Skeletal muscle satellite cell (primary cell): ENCODE data around the gene DYSF.

ENCODE experiments used
- H3K27me3 ChIP-seq: 2 replicates; pipeline ENCODE4 v1.7.0; 2013; ENCODE audit warnings: low read length; ENCODE audit not compliant: control insufficient read depth, insufficient read depth
- H3K36me3 ChIP-seq: 2 replicates; pipeline ENCODE4 v1.7.0; 2013; ENCODE audit warnings: mild to moderate bottlenecking, control low read depth, low read length; ENCODE audit not compliant: insufficient read depth
- H3K4me1 ChIP-seq: 2 replicates; pipeline ENCODE4 v1.7.0; 2013; ENCODE audit warnings: low read length; ENCODE audit not compliant: control insufficient read depth, insufficient read depth
- H3K4me2 ChIP-seq: 2 replicates; pipeline ENCODE4 v1.7.0; 2013; ENCODE audit warnings: mild to moderate bottlenecking, low read length
- H3K4me3 ChIP-seq: 2 replicates; pipeline ENCODE4 v1.7.0; 2013; ENCODE audit warnings: low read length
- H3K9ac ChIP-seq: 2 replicates; pipeline ENCODE4 v1.7.0; 2013; ENCODE audit warnings: mild to moderate bottlenecking, low read depth, low read length, moderate library complexity
- H3K9me3 ChIP-seq: replicated peaks from 2 replicates; pipeline ENCODE4 v1.7.0; 2013; ENCODE audit warnings: mild to moderate bottlenecking, control low read depth, low read length

The DYSF gene

GRCh38 chr2:71559080-71559827, 105.9 kb downstream of the DYSF start:
- Histone ChIP-seq H3K27me3 (peaks cover 5% of the 10 kb centered on the region), H3K9ac (no peak overlapping the region), H3K9me3 (no peaks in the 10 kb centered on the region), H3K36me3 (no peaks in the 10 kb centered on the region), H3K4me2 (no peak overlapping the region), H3K4me1 (peaks cover 7% of the 10 kb centered on the region), H3K4me3 (no peak overlapping the region)

GRCh38 chr2:71559828-71560637, 106.7 kb downstream of the DYSF start:
- H3K36me3 ChIP-seq, result no peaks in the 10 kb centered on the region

GRCh38 chr2:71560638-71561011, 107.3 kb downstream of the DYSF start:
- Histone ChIP-seq H3K4me3 (no peak overlapping the region), H3K9ac (no peak overlapping the region), H3K4me1 (peaks cover 7% of the 10 kb centered on the region), H3K27me3 (peaks cover 5% of the 10 kb centered on the region), H3K36me3 (no peaks in the 10 kb centered on the region), H3K4me2 (no peak overlapping the region), H3K9me3 (no peaks in the 10 kb centered on the region)

More at GRCh38 chr2:71559828-71560637, 106.7 kb downstream of the DYSF start:
- Histone ChIP-seq H3K4me1 (peaks cover 7% of the 10 kb centered on the region), H3K4me3 (no peak overlapping the region), H3K4me2 (no peak overlapping the region), H3K9ac (no peak overlapping the region), H3K9me3 (no peaks in the 10 kb centered on the region), H3K27me3 (peaks cover 5% of the 10 kb centered on the region)

- H3K4me3 ChIP-seq, result no peak overlapping the region
- H3K27me3 ChIP-seq, result peaks cover 5% of the 10 kb centered on the region
- H3K9ac ChIP-seq, result no peak overlapping the region
- no peaks in the 10 kb centered on the region for H3K9me3 ChIP-seq
- H3K36me3 ChIP-seq, result no peaks in the 10 kb centered on the region
- no peak overlapping the region for H3K4me2 ChIP-seq
- H3K4me1 ChIP-seq, result peaks cover 7% of the 10 kb centered on the region
Measured at GRCh38 chr2:71561441-71562267, 108.3 kb downstream of the DYSF start.

GRCh38 chr2:71562518-71562917, 109.2 kb downstream of the DYSF start:
- H3K36me3 ChIP-seq, result no peaks in the 10 kb centered on the region
- peaks cover 5% of the 10 kb centered on the region for H3K27me3 ChIP-seq
- H3K4me3 ChIP-seq, result no peak overlapping the region
- no peaks in the 10 kb centered on the region for H3K9me3 ChIP-seq
- peaks cover 7% of the 10 kb centered on the region for H3K4me1 ChIP-seq
- no peak overlapping the region for H3K4me2 ChIP-seq
- no peak overlapping the region for H3K9ac ChIP-seq

GRCh38 chr2:71563872-71564271, 110.5 kb downstream of the DYSF start:
- H3K36me3 ChIP-seq, result no peaks in the 10 kb centered on the region

GRCh38 chr2:71564361-71564760, 111.0 kb downstream of the DYSF start:
- peaks cover 4% of the 10 kb centered on the region for H3K27me3 ChIP-seq
- no peaks in the 10 kb centered on the region for H3K36me3 ChIP-seq
- H3K9ac ChIP-seq, result no peak overlapping the region

More at GRCh38 chr2:71563872-71564271, 110.5 kb downstream of the DYSF start:
- no peaks in the 10 kb centered on the region for H3K9me3 ChIP-seq
- H3K4me1 ChIP-seq, result peaks cover 7% of the 10 kb centered on the region
- H3K4me3 ChIP-seq, result no peak overlapping the region
- no peak overlapping the region for H3K4me2 ChIP-seq
- peaks cover 5% of the 10 kb centered on the region for H3K27me3 ChIP-seq
- no peak overlapping the region for H3K9ac ChIP-seq

GRCh38 chr2:71564790-71565189, 111.4 kb downstream of the DYSF start:
- H3K4me2 ChIP-seq, result no peak overlapping the region
- no peaks in the 10 kb centered on the region for H3K36me3 ChIP-seq
- H3K9me3 ChIP-seq, result no peaks in the 10 kb centered on the region
- peaks cover 7% of the 10 kb centered on the region for H3K4me1 ChIP-seq
- no peaks in the 10 kb centered on the region for H3K27me3 ChIP-seq
- no peak overlapping the region for H3K4me3 ChIP-seq
- no peak overlapping the region for H3K9ac ChIP-seq

More at GRCh38 chr2:71564361-71564760, 111.0 kb downstream of the DYSF start:
- no peak overlapping the region for H3K4me3 ChIP-seq
- H3K4me2 ChIP-seq, result no peak overlapping the region
- H3K9me3 ChIP-seq, result no peaks in the 10 kb centered on the region
- peaks cover 7% of the 10 kb centered on the region for H3K4me1 ChIP-seq

- Histone ChIP-seq H3K4me2 (no peak overlapping the region), H3K4me1 (peaks cover 7% of the 10 kb centered on the region), H3K4me3 (no peak overlapping the region), H3K9ac (no peak overlapping the region), H3K27me3 (no peaks in the 10 kb centered on the region), H3K9me3 (no peaks in the 10 kb centered on the region), H3K36me3 (peaks cover under 1% of the 10 kb centered on the region)
Measured at GRCh38 chr2:71566372-71566771, 113.0 kb downstream of the DYSF start.

GRCh38 chr2:71567625-71568024, 114.3 kb downstream of the DYSF start:
- no peak overlapping the region for H3K4me2 ChIP-seq
- H3K36me3 ChIP-seq, result peaks cover 2% of the 10 kb centered on the region
- H3K9ac ChIP-seq, result no peak overlapping the region
- H3K4me3 ChIP-seq, result no peak overlapping the region
- peaks cover 7% of the 10 kb centered on the region for H3K4me1 ChIP-seq
- H3K27me3 ChIP-seq, result no peaks in the 10 kb centered on the region
- no peaks in the 10 kb centered on the region for H3K9me3 ChIP-seq

GRCh38 chr2:71568103-71568502, 114.7 kb downstream of the DYSF start:
- peaks cover 2% of the 10 kb centered on the region for H3K36me3 ChIP-seq
- no peak overlapping the region for H3K9ac ChIP-seq

More at GRCh38 chr2:71568103-71568502, 114.7 kb downstream of the DYSF start:
- no peak overlapping the region for H3K4me3 ChIP-seq
- H3K27me3 ChIP-seq, result no peaks in the 10 kb centered on the region
- H3K4me1 ChIP-seq, result peaks cover 7% of the 10 kb centered on the region
- no peak overlapping the region for H3K4me2 ChIP-seq
- H3K9me3 ChIP-seq, result no peaks in the 10 kb centered on the region
